NT2/D1 (cell line): Measurements from ENCODE around the gene ZC3H14.

Experiments used
- SUZ12 ChIP-seq: IDR thresholded peaks from 2 replicates; pipeline ENCODE4 v1.6.1; 2011; ENCODE audit not compliant: insufficient read length, insufficient read depth; ENCODE audit errors: extremely low read depth
- YY1 ChIP-seq: IDR thresholded peaks from 2 replicates; pipeline ENCODE4 v1.6.1; 2011; ENCODE audit not compliant: insufficient read length, insufficient read depth
- ZNF274 ChIP-seq: IDR thresholded peaks from 2 replicates; pipeline ENCODE4 v1.6.1; 2011; ENCODE audit warnings: mild to moderate bottlenecking, low read depth, low read length

GRCh38 chr14:88667555-88668273 is 104.9 kb downstream of the ZC3H14 start:
- TF ChIP-seq YY1 (no peak), ZNF274 (no peak), SUZ12 (no peak)
